Gastrocnemius medialis (tissue), 4 donors: ENCODE results near the gene ADAM23.

Experiments
- POLR2A ChIP-seq, 2 donors: fragments of 450-650 bp; IDR thresholded peaks; one replicate each; pipeline ENCODE4 v1.6.1; 2017; ENCODE audit warnings: antibody characterized with exemption in 2 of 2, mild to moderate bottlenecking in 2 of 2, moderate library complexity in 2 of 2
- TF ChIP-seq, protein P1 (sequence below), 5 experiments: fragments of 450-650 bp in 3 of 5; fragments of 200-600 bp in 2 of 5; sonication (generic) in 2 of 5; IDR thresholded peaks in 4 of 5; conservative IDR thresholded peaks in 1 of 5; 1 replicate in 4 of 5; 2 replicates in 1 of 5; pipeline ENCODE4 v1.5.1; 2016 to 2019; ENCODE audit warnings: antibody characterized with exemption in 5 of 5, mild to moderate bottlenecking in 3 of 5, moderate library complexity in 3 of 5

GRCh38 chr2:206488623-206489022 lies 45.3 kb downstream of the ADAM23 start:
- TF ChIP-seq, protein P1, sequence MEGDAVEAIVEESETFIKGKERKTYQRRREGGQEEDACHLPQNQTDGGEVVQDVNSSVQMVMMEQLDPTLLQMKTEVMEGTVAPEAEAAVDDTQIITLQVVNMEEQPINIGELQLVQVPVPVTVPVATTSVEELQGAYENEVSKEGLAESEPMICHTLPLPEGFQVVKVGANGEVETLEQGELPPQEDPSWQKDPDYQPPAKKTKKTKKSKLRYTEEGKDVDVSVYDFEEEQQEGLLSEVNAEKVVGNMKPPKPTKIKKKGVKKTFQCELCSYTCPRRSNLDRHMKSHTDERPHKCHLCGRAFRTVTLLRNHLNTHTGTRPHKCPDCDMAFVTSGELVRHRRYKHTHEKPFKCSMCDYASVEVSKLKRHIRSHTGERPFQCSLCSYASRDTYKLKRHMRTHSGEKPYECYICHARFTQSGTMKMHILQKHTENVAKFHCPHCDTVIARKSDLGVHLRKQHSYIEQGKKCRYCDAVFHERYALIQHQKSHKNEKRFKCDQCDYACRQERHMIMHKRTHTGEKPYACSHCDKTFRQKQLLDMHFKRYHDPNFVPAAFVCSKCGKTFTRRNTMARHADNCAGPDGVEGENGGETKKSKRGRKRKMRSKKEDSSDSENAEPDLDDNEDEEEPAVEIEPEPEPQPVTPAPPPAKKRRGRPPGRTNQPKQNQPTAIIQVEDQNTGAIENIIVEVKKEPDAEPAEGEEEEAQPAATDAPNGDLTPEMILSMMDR (IDR thresholded peaks at IDR 0.05 in 4 of 5, conservative IDR thresholded peaks at IDR 0.05 in 1 of 5) = no peak
- TF ChIP-seq POLR2A (IDR thresholded peaks at IDR 0.05) = no peak
